Fibroblast of skin of abdomen (primary cell): ENCODE results near the gene ACSL3. TPM values are rescaled to one million over a fixed set of nuclear protein-coding genes. Genes with fewer than 3 reads are reported as not detected.
"Not testable (repeated sequence)": the region's sequence is repeated elsewhere in the genome, so short reads cannot be mapped to it uniquely, and the experiment has no call there.

Experiments
- DNase-seq: peaks from one replicate; pipeline ENCODE4 v3.0.0-alpha.2; 2013
- polyA plus RNA-seq, 2 experiments: library from polyadenylated mRNA; unstranded; fragments of 120-200 nt; gene quantifications; one replicate each; pipeline ENCODE4 v1.2.1, GENCODE V29; 2013; ENCODE audit not compliant: insufficient read length in 2 of 2

The ACSL3 gene
- 68.1 TPM for polyA plus RNA-seq (2013, experiment 1 of 2; ENCODE audit: insufficient read length)
- polyA plus RNA-seq (2013, experiment 2 of 2; ENCODE audit: insufficient read length), result 67.5 TPM

DNA sequence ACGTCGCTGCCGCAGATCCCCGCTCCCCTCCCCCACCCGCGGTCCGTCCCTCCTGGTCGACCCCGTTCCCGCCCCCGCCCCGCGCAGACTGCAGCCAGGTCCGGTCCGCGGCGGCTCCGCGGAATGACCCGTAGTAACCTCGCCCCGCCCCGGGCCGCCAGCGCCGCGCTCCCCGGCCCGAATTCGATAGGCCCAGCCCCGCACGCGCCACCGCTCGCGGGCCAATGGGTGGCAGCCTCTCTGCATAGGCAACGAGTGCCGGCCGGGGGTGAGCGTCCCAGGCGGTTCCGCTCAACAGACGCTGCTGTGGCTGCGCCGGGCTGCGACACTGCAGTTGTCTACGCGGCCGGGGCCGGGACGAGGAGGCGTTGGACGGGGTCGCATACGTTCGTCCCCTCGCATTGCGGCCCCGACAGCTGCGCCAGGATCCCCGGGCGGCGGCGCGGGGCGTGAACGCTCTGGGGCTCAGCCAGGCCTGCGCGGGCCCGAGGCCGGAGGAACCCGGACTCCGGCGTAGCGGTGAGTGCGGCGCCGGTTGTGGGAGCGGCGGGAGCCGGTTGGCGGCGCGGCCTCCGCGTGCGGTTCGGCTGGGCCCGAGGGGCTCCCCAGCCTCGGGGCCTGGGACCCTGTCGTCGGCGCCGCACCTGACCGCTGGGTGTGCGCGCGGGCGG is at the start of gene ACSL3:
TSS of gene ACSL3 (plus strand) at position 297 of the 671 bp plus-strand sequence. CDS start 47,737 bp downstream, outside the sequence.
- DNase-seq, result peak; percentile 93

DNA sequence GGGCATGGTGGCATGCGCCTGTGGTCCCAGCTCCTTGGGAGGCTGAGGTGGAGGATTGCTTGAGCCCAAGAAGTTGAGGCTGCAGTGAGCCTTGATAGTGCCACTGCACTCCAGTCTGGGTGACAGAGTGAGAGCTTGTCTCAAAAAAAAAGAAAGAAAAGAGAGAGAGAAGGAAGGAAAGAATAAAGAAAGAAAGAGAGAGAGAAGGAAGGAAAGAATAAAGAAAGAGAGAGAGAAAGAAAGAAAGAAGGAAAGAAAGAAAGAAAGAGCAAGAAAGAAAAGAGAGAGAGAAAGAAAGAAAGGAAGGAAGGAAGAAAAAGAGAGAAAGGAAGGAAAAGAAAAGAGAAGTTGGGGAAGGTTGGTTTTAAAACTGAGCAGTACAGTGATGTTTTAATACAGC is 49.0 kb upstream of the ACSL3 start:
- DNase-seq, result no peak

DNA sequence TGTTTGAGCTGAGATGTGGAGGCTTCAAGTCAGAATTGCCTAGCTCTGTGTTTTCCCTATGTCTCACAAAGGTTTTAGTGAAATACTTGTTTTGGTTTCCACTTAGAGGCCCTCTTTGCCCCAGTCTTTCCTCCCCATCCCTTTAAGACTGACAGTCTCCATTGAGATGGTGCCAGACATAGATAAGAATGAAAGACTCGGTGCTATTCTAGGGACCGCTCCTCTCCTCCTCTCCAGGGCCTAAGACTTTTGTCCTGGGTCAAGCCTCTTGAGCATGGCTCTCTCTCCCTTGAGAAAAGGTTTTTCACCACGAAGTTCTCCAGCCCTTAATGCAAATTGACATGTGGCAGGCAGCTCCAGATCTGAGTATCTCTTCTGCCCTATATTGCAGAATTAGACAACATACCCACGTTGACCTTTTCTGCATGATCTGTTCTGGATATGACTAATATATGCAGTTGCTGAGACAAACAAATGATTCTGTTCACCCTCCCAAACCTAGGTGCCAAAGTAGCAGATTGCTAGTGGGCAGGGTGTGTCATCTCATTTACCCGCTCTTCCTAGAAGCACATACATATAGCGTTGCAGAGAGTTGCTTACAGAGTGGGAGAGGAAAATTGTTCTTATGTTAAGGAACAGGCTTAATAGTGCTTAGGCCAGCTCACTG is 47.5 kb upstream of the ACSL3 start:
- DNase-seq, result no peak

DNA sequence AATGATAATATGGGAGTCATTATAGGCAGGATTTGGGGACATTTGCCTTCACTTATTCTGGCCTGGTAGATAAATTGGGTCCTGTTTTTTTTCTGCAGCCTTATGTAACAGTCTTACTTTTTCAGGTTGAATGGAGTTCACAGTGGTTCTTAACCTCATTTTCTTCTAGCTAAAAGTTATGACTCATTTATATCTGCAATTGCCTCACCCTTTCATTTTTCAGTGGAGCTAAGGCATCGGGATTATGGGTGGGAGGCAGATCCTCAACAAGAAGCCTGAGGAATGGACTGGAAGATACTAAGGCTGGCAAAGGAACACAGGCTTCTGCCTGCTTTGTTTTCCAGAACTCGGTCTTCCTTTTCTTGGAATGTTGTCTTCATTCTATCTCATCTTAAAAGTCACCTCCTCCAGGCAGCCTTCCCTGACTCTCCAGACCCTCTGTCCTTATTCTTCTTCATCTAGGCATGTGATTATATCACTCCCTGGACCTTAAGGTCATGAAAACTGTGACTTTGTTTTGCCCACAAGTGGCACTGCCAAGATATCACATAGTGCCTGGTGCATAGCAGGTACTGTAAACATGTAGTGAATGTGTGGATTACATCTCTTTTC is 41.0 kb upstream of the ACSL3 start:
- DNase-seq, result peak; percentile 47

DNA sequence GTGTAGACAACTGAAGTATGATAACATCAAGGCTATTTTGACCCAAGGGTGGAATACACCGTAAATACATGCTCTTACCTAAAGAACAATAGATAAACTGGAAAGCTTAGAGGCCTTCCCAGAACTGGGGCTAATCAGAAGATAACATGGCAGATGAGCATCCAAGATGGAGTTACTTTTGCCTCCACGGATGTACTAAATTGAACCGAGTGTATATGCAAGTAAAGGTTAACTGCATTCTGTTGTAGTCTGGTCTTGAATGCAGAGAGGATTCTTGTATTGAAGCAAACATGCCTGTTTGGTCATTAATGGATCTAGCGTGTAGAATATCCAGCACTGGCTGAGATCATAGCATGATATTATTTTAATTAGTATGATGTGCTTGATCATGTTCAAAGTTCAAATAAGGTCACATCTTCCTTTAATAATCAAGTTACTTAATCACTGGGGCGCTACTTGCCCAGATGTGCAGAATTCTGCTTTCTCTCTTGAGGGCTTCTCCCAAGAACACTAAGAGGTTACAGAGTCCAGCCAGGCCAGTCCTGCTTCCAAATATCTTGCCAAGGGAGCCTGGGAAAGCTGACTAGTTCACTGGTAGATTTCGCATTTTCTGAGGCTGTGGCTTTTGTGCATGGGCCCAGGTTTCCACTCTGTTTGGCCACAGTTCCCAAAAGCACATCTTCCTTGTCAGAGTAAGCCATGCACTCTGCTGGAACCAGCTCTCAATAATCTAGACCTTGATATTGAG is 37.5 kb upstream of the ACSL3 start:
- no peak for DNase-seq

DNA sequence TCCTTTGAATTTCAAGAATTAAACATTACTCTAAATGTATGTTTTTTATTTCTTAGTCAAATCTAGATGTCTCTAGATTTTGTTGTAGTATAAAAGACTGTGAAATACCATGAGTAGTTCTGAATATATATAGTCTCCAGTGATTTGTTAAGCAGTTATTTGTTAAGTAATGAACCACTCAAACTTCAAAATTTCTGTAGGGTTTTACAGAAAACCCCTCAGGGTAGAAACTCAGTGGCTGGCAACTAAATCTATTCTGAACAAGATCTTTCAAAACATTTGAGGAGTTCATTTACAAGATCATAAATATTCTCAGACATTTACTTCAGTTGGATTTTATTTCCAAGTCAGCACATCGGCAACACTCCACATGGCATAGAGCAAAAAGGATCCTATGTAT is 35.8 kb upstream of the ACSL3 start:
- no peak for DNase-seq

DNA sequence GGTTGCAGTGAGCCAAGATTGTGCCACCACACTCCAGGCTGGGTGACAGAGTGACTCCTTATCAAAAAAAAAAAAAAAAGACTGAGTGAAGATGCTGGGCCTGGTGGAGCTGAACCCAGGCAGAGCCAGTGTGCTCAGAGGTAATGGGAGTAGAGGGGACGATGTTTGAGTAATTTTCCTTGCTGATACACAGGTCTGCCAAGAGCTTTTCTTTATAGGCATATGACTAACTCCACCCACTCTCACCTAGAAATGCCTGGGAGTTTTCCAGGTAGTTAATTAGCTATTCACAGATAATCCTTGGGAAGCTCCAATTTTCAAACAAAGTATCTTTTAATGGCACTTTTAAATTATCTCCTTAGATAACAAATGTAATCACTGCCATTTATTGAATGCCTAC is 33.4 kb upstream of the ACSL3 start:
- DNase-seq, result no peak

DNA sequence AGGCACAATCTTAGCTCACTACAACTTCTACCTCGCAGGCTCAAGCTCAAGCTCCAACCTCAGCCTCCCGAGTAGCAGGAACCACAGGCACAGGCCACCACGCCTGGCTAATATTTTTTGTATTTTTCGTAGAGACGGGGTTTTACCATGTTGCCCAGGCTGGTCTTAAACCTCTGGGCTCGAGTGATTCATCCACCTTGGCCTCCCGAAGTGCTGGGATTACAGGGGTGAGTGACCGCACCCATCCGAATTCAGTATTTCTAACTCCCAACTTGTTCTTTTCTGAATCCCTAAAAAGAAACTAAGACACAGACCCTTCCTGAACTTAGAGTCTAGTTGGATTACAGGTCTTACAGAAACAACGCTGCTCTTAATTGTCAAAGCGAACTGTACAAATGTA is 32.3 kb upstream of the ACSL3 start:
- no peak for DNase-seq

DNA sequence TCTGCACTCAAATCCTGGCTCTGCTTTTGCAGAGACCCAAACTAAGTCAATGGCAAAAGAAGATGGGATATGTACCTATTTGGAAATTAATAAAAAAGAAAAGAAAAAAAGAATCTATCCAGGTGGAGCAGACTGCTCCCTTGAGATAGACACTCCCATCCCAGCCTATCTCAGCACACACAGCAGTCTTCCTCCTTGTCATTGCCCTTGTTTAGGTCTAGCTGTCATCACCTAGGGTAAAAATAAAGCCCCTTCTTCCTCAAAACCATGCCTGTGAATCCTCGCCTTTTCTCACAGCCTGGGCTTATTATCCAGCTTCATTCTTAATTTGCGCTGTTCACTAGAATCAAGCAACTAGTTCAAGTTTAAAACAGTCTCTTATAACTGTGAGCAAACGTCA is 30.7 kb upstream of the ACSL3 start:
- no peak for DNase-seq

DNA sequence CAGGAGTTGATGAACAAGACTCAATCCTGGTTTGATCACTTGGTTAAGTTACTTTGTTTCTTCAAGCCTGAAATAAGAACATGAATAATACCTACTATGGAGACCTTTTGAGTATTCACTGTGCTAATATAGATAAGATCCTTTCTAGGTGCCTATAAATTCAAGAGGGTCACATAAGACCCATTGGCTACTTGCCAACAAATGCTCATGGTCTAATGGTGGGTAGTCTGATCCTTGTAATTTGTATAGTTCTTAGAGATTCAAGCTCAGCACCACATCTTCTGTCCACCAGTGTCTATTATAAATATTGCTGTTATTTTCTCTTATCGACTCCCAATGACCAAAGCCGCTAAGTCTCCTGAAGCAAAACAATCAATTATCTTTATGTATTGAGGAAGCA is 27.4 kb upstream of the ACSL3 start:
- no peak for DNase-seq

DNA sequence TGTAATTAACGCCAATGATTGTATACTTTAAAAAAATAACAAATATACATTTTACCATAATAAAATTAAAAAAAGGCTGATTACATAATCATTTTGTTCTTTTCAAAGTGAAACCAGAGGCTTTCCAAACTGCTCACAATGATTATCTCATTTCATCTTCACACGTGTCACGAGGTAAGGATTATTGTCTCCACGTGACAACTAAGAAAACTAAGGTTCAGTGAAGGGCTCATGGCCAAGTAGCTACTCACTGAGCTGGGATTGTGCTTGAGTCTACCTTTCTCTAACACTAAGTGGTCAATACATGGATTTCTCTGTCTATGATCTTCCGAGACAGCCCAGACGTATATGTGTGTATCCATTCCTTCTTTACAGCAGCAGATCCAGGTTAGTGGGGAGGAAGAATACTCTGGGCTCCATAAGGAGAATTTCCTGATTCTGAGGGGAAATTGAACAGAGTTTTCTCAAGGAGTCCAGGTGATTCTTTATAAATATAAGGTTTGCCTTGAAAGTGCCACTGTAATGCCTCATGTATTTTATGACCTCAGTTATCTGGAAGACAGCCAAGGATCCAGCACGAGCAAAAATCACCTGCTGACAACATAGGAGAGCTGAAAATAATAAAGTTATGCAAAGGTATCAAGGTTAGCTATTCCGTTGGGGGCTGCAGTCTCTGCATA is 25.6 kb upstream of the ACSL3 start:
- DNase-seq, result no peak

DNA sequence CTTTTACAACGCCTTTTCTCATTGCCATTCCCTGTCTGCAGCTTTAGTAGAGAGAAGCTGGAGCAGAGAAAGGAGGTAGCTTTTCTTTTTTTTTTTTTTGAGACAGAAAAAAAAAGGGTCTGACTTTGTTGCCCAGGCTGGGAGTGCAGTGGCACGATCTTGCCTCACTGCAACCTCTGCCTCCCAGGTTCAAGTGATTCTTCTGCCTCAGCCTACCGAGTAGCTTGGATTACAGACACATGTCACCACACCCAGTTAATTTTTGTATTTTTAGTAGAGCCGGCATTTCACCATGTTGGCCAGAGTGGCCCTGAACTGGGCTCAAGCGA is 25.0 kb upstream of the ACSL3 start:
- no peak for DNase-seq

DNA sequence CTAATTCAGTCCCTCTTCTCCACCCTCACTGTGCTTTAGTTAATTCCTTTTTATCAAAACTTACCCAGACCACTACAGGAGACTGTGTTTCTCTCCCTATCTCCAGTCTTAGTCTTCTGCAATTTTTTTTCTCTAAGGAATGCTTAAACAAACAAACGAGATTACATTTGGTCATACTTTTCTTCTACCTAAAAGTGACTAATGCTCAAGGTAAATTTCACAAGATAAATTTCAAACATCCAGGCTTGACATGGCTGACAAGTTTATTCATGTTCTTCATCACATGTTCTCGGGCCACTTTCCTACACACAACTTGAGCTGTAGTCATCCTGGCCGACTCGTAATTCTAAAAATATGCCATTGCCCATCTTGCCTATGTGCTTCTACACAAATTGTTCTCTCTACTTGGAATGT is 23.2 kb upstream of the ACSL3 start:
- no peak for DNase-seq

DNA sequence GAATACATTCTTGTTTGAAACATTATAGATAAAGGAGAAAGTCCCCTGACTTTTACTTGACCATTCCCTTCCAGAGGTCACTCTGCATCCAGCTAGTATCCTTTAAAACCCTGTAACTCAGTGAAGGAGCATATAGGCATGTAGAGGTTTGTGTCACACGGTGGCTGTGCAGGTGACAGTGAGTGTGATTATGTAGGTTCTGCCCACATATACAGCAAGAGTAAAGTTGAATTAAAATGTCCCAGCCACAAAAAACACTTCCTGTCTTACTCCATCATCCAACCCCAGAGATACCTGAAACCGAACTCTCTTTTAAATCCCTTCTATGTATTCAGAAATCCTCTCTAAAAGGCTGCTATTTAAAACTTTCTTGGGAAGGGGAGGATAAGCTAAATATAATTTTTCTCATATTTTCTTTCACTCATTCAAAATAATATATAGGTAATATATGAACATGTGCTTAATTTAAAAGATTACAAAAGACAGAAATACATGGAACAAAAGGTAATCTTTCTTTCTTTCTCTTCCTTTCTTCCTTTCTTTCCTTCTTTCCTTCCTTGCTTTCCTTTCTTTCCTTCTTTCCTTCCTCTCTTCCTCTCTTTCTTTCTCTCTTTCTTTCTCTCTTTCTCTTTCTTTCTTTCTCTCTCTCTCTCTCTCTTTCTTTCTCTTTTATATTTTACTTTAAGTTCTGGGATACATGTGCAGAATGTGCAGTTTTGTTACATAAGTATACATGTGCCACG is 20.6 kb upstream of the ACSL3 start:
- no peak for DNase-seq

DNA sequence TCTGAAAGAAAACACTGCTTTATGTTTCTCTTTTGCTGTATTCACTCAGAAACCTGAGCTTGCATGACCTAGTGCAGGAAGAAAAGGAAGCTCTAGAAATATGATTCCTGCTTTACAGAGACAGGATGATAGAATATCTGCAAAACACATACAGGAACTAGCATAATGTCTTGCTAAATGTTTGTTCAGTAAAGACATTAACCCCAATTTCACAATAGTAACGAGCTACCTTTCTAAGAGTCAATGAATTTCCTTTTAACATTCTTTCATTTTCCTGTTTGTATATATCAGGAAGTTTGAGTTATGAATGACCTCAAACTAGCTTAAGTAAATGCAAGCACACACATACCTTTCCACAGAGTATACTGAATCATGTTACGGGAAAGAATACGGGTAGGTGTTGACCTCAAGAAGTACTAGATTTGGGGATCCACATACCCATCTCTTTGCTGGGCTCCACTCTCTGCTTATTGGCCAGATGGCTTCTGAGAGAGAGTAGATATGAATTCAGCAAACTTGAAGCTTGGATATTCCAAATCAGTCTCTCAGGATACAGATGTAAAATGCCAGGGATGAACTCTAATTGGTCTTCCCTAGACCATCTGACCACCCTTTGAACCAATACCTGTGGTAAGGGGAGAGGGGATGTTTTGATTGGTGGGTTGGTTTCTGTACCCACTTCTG is 18.2 kb upstream of the ACSL3 start:
- no peak for DNase-seq

DNA sequence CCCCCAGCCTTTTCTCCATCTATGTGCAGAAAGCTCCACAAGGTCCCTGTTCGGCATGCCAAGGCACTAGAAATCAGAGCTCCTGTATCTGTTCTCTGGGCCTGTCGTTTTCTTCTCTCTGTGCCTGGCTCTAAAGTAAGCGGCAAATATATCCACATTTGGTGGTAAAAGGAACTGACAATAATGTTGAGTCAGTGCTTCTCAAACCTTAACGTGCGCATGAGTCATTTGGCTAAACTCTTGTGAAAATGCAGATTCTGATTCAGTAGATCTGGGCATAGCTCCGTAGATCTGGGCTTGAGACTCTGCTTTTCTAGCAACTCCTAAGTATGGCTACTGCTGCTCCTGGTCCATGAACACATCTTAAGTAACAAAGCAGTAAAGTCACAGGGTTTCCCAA is 16.5 kb upstream of the ACSL3 start:
- peak; percentile 79 for DNase-seq

DNA sequence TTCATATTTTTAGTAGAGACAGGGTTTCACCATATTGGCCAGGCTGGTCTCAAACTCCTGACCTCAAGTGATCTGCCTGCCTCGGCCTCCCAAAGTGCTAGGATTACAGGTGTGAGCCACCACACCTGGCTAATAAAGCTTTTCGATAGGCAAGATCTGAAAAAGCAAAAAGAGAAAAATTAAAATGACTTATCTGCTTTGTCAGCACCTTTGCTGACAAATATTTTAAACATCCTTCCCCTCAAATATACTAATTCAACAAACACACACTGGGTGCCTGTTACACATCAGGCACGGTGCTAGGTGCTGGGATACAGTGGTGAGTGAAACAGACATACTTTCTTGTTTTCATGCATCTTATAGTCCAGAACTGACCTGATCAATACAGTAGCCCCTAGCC is 15.5 kb upstream of the ACSL3 start:
- DNase-seq, result not testable (repeated sequence)

DNA sequence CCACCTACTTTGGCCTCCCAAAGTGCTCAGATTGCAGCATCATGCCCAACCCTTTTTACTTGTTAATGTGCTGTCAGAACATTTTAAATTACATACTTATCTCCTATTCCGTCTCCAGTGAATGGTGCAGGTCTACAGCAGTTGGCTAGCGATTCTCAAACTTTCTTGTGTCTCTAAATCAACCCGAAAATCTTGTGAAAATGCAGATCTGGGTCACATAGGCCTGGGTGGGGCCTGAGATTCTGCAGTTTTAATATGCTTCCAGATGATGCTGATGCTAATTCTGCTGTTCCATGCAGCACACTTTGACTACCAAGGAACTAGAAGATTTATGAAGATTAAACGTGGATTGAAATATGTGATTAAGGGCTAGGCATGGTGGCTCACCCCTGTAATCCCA is 14.8 kb upstream of the ACSL3 start:
- no peak for DNase-seq

DNA sequence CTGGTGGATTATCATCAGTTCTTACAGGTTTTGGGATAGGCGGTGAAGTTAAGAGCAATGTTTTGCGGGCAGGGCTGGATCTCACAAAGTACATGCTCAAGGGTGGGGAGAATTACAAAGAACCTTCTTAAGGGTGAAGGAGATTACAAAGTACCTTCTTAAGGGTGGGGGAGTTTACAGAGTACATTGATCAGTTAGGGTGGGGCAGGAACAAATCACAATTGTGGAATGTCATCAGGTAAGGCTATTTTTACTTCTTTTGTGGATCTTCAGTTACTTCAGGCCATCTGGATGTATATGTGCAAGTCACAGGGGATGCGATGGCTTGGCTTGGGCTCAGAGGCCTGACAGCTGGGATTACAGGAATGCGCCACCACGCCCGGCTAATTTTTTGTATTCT is 12.8 kb upstream of the ACSL3 start:
- DNase-seq, result not testable (repeated sequence)

DNA sequence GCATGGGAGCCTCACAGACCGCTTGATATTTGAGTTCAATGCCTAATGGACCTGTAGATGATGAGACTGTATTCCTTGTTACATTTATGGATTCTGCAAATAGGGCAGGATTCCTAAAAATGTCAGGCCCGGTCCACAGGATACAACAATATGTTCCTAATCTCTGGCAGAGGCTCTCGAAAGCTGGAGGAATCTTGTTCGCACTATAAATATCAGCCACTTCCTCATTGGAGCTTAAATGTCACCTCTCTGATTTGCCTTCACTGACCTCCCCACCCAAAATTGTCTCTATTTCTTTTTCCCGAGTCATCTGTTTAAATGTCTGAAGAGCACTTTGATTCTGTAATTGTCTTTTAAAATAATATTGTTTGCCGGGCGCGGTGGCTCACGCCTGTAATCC is 12.0 kb upstream of the ACSL3 start:
- DNase-seq, result no peak

DNA sequence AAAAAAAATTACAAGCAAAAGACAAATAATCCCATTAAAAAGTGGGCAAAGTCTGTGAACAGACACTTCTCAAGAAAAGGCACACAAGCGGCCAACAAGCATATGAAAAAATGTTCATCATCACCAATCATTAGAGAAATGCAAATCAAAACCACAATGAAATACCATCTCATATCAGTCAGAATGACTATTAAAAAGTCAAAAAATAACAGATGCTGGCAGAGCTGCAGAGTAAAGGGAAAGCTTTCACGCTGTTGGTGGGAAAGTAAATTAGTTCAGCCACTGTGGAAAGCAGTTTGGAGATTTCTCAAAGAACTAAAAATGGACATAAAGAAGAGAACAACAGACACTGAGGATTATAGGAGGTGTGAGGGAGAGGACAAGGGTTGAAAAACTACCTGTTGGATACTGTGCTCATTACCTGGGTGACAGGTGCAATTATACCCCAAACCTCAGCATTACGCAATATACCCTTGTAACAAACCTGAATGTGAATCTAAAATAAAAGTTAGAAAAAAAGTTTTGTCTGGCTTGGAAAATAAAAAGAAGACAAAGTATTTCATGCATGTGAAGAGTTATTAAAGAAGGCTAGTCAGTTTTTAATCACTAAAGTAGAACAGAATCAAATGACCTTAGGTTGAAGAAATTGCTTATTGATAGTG is 8.7 kb upstream of the ACSL3 start:
- DNase-seq, result peak; percentile 37
